Stimulated activated CD8-positive, alpha-beta memory T cell treated with anti-CD3 and anti-CD28 coated beads, Interleukin-7, amount 100 ng/mL, for 48 hours (primary cell): ENCODE measurements around the gene CFAP97.
"Not testable (repeated sequence)": the region's sequence is repeated elsewhere in the genome, so short reads cannot be mapped to it uniquely, and the experiment has no call there.

Experiments
- DNase-seq, 2 donors: peaks; one replicate each; pipeline ENCODE4 v3.0.0-alpha.2; 2020; ENCODE audit warnings: low read depth in 1 of 2; ENCODE audit errors: extremely low read depth in 1 of 2

Gene CFAP97

GRCh38 chr4:185142912-185143600 is 60.7 kb downstream of the CFAP97 start, which contains the start of gene SLC25A4:
Gene SLC25A4, plus strand, starts transcription at chr4:185143266. Its CDS starts 107 bp downstream, at chr4:185143373.
- DNase-seq, result peak; percentile 73 to 76

GRCh38 chr4:185142564-185142911 is 61.3 kb downstream of the CFAP97 start:
- no peak for DNase-seq

GRCh38 chr4:185141777-185142176 is 62.0 kb downstream of the CFAP97 start:
- DNase-seq, result no peak

GRCh38 chr4:185139736-185140135 is 64.1 kb downstream of the CFAP97 start:
- DNase-seq, result no peak

GRCh38 chr4:185138161-185138560 is 65.6 kb downstream of the CFAP97 start:
- DNase-seq, result no peak

GRCh38 chr4:185137233-185137925 is 66.4 kb downstream of the CFAP97 start:
- no peak for DNase-seq

- no peak for DNase-seq
Measured at GRCh38 chr4:185134307-185134869, 69.4 kb downstream of the CFAP97 start.

- no peak for DNase-seq
Measured at GRCh38 chr4:185128272-185129119, 75.3 kb downstream of the CFAP97 start.

GRCh38 chr4:185127021-185127925 is 76.5 kb downstream of the CFAP97 start:
- DNase-seq, result no peak

GRCh38 chr4:185124006-185124405 is 79.8 kb downstream of the CFAP97 start:
- DNase-seq, result no peak

GRCh38 chr4:185122681-185123345 is 81.0 kb downstream of the CFAP97 start:
- no peak for DNase-seq

GRCh38 chr4:185120631-185120946 is 83.2 kb downstream of the CFAP97 start:
- no peak for DNase-seq

GRCh38 chr4:185119927-185120630 is 83.7 kb downstream of the CFAP97 start:
- DNase-seq, result no peak

- not testable (repeated sequence) for DNase-seq
Measured at GRCh38 chr4:185119467-185119866, 84.3 kb downstream of the CFAP97 start.

GRCh38 chr4:185118876-185119275 is 84.9 kb downstream of the CFAP97 start:
- no peak for DNase-seq

GRCh38 chr4:185117300-185117934 is 86.4 kb downstream of the CFAP97 start:
- no peak for DNase-seq

GRCh38 chr4:185115827-185116232 is 88.0 kb downstream of the CFAP97 start:
- DNase-seq, result no peak

- DNase-seq, result no peak
Measured at GRCh38 chr4:185113340-185113739, 90.5 kb downstream of the CFAP97 start.

- DNase-seq, result no peak
Measured at GRCh38 chr4:185112104-185112503, 91.7 kb downstream of the CFAP97 start.
